ENCODE data around the gene MYPOP. TPM values are rescaled to one million over a fixed set of nuclear protein-coding genes. Genes with fewer than 3 reads are reported as not detected.
A peak's percentile ranks its signal among the peaks of the same experiment; 100 is the strongest.

MYPOP gene, protein sequence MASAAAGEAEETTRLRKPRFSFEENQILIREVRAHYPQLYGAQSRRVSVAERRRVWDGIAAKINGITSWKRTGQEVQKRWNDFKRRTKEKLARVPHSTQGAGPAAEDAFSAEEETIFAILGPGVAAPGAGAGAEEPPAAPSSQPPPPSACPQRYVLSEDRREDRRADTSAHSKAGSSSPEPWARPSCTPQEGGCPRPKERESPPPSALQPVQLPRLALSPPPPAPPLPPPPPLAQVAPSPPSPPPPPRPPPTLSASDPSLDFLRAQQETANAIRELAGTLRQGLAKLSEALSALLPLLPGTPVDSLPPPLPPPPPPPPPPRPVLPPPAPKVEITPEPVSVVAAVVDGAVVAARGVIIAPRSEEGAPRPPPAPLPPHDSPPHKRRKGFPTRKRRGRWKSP
- 1 to 10 TPM; 2.1 to 6.1 (median 2.6) TPM for total RNA-seq

DNA sequence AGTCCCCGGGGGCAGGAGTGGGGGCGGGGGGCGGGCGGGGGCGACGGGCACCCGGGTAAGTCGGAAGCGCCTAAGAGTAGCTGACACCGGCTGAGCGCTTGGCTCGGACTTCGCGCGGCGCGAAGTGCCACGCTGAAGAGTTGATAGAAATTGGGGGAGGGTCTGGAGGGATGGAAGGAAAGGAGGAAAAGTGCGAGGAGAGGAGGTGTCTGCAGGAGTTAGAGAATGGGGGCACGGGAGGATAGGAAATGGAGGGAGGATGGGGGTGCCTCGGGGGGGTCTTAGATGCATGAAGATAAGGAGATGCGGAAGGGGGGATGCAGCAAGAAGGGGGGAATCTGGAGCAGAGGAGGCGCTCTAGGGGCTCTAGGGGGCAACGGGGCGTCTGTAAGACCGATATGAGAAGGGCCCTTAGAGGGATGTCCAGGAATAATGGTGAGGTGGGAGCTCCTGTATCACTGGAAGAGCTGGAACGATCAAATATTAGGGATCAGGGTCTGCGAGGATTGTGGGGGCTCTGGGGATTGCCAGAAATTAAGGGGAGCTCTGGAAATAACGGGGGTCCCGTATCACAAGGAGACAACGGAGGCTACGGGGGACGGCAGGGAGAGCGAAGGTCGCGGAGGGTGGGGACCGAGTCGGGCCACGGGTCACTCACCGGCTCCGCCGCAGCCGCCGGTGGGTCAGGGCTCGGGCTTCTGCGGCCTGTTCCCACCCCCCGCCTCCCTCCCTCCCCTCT, at the start of gene MYPOP:
TSS of gene MYPOP (minus strand) at position 702 of the 739 bp plus-strand sequence. CDS start 840 bp downstream, outside the sequence.
- peak within 1 kb of the TSS; percentile 48 to 83 (median 62) for H3K4me3 ChIP-seq
- peak within 1 kb of the TSS; percentile 71 to 78 for H3K27ac ChIP-seq
- ATAC-seq (replicated peaks in 6 of 8), result peak; percentile 1 to 12 (median 4)
- peaks cover 6 to 9% of the 10 kb centered on the region in 2 donors for H3K4me1 ChIP-seq (replicated peaks in 1 of 2)
- in situ Hi-C loops (cut with MboI; ENCODE audit: low pct_unique_long_range_greater_than_20kb in 2 of 9, low sequenced_read_pairs in 9 of 9, unreplicated experiment in 9 of 9), result no loop called here
- no CpG with 5 or more reads among the region's 47 CpGs for WGBS, 10 experiments

DNA sequence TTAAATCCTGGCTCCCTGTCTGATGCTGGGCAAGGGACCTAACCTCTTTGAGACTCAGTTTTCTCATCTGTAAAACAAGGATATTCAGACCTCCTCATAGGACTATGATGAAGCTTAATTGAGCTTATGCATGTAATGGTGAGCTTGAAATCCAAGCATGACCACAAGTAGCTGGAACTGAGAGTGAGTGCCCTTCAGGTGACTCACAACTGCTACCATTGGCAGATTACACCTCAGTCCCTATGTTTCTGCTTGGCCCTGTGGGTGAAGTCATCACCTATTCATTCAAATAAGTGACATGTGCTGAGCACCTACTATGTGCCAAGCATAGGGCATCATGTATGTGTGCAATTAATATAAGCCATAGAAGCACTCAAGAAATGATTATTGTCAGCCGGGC, 45.5 kb upstream of the MYPOP start:
- Histone ChIP-seq H3K4me3 (no peak overlapping the region), H3K4me1 (replicated peaks in 1 of 2) (peaks cover 6 to 14% of the 10 kb centered on the region in 2 donors), H3K27ac (no peak overlapping the region)
- in situ Hi-C loops (cut with MboI; ENCODE audit: low pct_unique_long_range_greater_than_20kb in 2 of 9, low sequenced_read_pairs in 9 of 9, unreplicated experiment in 9 of 9), result no loop called here
- no peak for ATAC-seq (replicated peaks in 6 of 8)
- WGBS, 10 experiments, result 80 to 100% methylated on average over 1 of the region's 1 CpG; no CpG with 5 or more reads in 8 of the 10 experiments

DNA sequence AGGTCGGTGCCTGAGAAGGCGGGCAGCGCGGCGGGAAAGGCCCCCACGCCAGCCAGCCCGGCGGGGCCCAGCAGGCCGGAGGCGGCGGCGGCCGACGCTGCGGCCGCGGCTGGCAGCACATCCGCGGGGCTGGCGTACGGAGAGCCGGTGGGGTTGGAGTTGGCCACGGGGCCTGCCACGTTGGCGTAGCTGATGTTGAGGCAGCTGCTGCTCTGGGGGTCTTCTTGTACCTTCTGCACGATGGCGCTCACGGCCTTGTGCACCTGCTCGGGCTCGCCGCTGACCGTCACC, 38.0 kb upstream of the MYPOP start:
- Histone ChIP-seq H3K4me1 (replicated peaks in 1 of 2) (peaks cover 0 to 2% of the 10 kb centered on the region in 2 donors), H3K4me3 (no peak overlapping the region), H3K27ac (no peak overlapping the region)
- no peak for ATAC-seq (replicated peaks in 6 of 8)
- in situ Hi-C loops (cut with MboI; ENCODE audit: low pct_unique_long_range_greater_than_20kb in 2 of 9, low sequenced_read_pairs in 9 of 9, unreplicated experiment in 9 of 9), result no loop called here
- WGBS, 10 experiments, result 65 to 98% (median 87%) methylated on average over 3 to 8 of the region's 32 CpGs; no CpG with 5 or more reads in 5 of the 10 experiments

DNA sequence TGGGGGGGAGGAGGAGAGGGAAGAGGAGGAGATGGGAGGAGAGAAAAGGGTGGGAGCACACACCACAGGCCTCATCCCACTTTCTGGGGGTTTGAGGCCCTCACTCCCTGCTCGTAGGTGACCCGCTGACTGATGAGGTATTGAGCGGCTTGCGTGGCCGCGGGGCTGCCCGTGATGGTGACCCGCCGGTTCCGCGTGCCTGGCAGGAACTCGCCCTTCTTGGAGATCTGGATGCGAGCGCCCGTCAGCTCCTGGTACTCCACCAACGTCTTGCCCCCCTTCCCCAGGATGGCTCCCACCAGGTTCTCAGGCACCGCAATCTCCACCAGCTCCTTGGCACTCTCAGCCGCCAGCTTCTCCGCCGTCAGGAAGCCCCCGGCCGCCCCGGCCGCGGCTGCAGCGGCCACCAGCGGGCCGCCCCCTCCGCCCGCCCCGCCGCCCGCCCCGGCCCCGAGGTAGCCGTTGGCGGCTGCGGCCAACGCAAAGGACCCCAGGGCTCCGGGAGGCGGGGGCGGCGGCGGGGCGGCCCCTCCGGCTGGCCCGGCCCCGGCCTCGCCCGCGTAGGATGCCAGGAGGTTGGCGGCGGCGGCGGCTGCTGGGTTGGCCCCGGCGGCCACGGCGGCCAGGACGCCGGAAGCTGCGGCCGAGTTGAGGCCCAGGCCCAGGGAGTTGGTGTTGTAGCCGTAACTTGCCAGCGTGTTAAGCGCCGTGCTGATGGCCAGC, 37.5 kb upstream of the MYPOP start:
- 15 to 100% (median 58%) methylated on average over 3 to 9 of the region's 67 CpGs; no CpG with 5 or more reads in 6 of the 10 experiments for WGBS, 10 experiments
- H3K4me3 ChIP-seq, result no peak overlapping the region
- H3K27ac ChIP-seq, result no peak overlapping the region
- no peak for ATAC-seq (replicated peaks in 6 of 8)
- peaks cover 0 to 7% of the 10 kb centered on the region in 2 donors for H3K4me1 ChIP-seq (replicated peaks in 1 of 2)
- in situ Hi-C loops (cut with MboI; ENCODE audit: low pct_unique_long_range_greater_than_20kb in 2 of 9, low sequenced_read_pairs in 9 of 9, unreplicated experiment in 9 of 9), result no loop called here

DNA sequence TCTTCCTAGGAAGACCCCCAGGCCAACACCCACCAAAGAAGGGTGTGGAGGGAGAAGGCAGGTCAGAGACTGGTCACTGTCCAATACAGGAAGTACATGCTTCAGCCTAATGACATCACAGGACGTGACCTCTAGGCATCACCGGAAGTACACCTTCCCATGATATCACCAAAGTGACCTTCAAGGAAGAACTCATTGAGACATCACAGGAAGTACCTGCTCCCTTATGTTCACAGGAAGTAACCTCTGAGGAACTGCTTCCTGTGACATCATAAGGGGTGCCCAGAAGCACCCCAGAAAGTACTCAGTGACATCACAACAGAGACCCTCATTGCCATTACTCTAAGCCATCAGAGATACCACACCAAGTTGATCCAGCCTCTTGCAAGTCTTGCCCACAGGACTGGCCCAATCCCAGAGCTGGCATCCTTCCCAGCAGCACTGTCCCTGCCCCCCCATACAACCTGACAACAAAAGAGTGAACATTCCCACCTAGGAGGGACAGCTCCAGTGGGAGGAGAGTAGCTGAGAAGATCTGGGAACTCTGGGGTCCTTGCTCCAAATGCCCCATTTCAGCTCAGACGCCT, 36.4 kb upstream of the MYPOP start:
- Histone ChIP-seq H3K27ac (no peak overlapping the region), H3K4me1 (replicated peaks in 1 of 2) (peaks cover 0 to 15% of the 10 kb centered on the region in 2 donors), H3K4me3 (no peak overlapping the region)
- in situ Hi-C loops (cut with MboI; ENCODE audit: low pct_unique_long_range_greater_than_20kb in 2 of 9, low sequenced_read_pairs in 9 of 9, unreplicated experiment in 9 of 9), result no loop called here
- ATAC-seq (replicated peaks in 6 of 8), result no peak
- WGBS, 10 experiments, result 56 to 100% (median 63%) methylated on average over 1 to 3 of the region's 3 CpGs; no CpG with 5 or more reads in 6 of the 10 experiments

DNA sequence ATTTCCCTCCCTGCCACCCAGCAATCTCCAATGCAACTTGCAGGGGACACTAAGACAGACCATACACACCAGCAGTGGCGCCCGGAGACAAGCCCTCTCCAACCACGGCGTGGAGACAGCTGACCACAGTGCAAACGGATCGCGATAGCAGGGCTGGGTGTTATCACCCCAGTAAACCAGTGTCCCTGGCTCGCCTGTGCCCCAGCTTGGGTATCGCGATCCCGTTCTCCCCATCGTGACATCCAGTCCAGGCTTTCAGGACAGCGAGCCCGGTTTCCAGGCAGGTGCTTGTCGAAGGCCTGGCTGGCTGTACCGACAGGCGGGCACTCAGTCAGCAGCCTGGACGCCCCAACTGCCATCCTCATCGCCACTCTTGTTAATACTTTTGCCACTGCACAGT, 32.9 kb upstream of the MYPOP start:
- 10 to 100% (median 71%) methylated on average over 1 to 12 of the region's 19 CpGs; no CpG with 5 or more reads in 3 of the 10 experiments for WGBS, 10 experiments
- peaks cover 0 to 15% of the 10 kb centered on the region in 2 donors for H3K4me1 ChIP-seq (replicated peaks in 1 of 2)
- H3K4me3 ChIP-seq, result no peak overlapping the region
- ATAC-seq (replicated peaks in 6 of 8), result peak in 5 of 8 experiments; percentile 15 to 42 (median 27)
- H3K27ac ChIP-seq, result no peak overlapping the region
- in situ Hi-C loops (cut with MboI; ENCODE audit: low pct_unique_long_range_greater_than_20kb in 2 of 9, low sequenced_read_pairs in 9 of 9, unreplicated experiment in 9 of 9), result no loop called here

DNA sequence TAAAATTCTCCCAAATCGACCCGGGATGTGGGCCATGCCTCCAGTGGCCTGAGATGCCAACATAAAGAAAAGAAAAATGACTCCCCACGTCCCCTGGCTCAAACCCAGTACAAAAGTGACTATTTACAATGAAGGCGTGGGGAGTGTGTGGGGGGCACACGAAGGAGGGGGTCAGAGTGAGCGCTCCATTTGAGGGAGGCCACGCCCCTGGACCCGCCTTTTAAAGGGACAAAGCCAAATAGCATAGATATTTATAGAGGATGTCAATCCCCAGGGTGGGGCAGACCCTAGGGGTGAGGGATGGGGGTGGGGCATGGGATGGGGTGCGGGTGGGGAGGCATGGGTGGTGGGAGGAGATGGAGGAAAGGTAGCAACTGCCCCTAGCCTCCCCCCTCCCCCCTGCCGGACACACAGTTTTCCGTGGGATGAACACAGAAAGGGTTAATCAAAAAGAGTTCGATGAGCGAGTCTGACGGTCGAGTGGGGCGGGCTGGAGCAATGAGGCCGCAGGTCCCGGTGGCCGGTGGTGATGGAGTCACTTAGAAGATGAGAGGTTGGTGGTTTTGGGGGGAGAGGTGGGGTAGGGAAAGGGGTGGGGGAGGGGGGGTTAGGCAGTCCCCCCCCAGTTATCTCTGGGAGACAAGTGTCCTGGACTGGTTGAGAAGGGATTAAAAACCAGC, 32.3 kb upstream of the MYPOP start:
- in situ Hi-C loops (cut with MboI; ENCODE audit: low pct_unique_long_range_greater_than_20kb in 2 of 9, low sequenced_read_pairs in 9 of 9, unreplicated experiment in 9 of 9), result no loop called here
- Histone ChIP-seq H3K27ac (no peak overlapping the region), H3K4me1 (replicated peaks in 1 of 2) (peaks cover 0 to 15% of the 10 kb centered on the region in 2 donors), H3K4me3 (no peak overlapping the region)
- WGBS, 10 experiments, result 0 to 76% (median 67%) methylated on average over 1 to 4 of the region's 19 CpGs; no CpG with 5 or more reads in 6 of the 10 experiments
- peak in 4 of 8 experiments; percentile 8 to 28 (median 24) for ATAC-seq (replicated peaks in 6 of 8)

DNA sequence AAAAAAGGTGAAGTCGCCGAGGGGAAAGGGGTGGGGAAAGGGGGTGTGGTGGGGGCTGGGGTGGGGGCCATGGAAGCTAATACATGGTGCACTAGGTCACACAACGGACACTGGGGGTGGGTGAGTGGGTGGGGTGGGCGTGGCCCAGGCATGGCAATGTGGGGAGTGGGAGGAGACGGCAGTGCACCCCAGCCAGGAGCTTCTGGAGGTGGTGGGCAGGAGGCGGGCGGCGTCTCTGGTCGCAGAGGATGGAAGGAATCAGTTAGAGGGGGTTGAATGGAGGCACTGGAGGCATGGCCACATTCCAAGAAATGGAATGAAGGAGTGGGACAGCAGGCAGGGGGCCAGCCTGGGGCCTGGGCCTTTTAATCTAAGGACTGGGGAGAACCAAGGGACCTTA, 31.3 kb upstream of the MYPOP start:
- peak in 2 of 8 experiments; percentile 6 to 10 for ATAC-seq (replicated peaks in 6 of 8)
- in situ Hi-C loops (cut with MboI; ENCODE audit: low pct_unique_long_range_greater_than_20kb in 2 of 9, low sequenced_read_pairs in 9 of 9, unreplicated experiment in 9 of 9), result no loop called here
- Histone ChIP-seq H3K27ac (no peak overlapping the region), H3K4me1 (replicated peaks in 1 of 2) (peaks cover 0 to 15% of the 10 kb centered on the region in 2 donors), H3K4me3 (no peak overlapping the region)
- 79% methylated on average over 2 of the region's 9 CpGs; no CpG with 5 or more reads in 9 of the 10 experiments for WGBS, 10 experiments

DNA sequence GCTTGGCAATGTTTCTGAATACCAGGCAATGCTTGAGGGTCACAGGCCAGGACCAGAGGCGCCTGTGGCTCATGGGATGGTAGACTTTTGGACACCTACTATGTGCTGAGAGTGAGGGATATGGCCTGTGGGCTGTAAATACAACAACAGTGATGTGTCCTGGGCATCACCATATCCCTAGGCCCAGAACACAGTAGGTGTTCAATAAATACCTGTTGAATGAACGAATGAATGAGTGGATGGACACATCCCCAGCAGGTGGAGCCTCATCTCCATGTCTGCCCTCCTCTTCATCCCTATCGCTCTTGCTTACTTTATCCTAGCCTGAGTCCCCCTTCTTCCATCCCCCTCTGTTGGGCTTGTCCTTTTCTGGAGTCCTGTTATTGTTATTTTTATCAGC, 28.6 kb upstream of the MYPOP start:
- in situ Hi-C loops (cut with MboI; ENCODE audit: low pct_unique_long_range_greater_than_20kb in 2 of 9, low sequenced_read_pairs in 9 of 9, unreplicated experiment in 9 of 9), result no loop called here
- ATAC-seq (replicated peaks in 6 of 8), result no peak
- Histone ChIP-seq H3K27ac (no peak overlapping the region), H3K4me1 (replicated peaks in 1 of 2) (peaks cover 0 to 15% of the 10 kb centered on the region in 2 donors), H3K4me3 (no peak overlapping the region)
- 20 to 80% (median 50%) methylated on average over 1 to 3 of the region's 3 CpGs; no CpG with 5 or more reads in 3 of the 10 experiments for WGBS, 10 experiments

DNA sequence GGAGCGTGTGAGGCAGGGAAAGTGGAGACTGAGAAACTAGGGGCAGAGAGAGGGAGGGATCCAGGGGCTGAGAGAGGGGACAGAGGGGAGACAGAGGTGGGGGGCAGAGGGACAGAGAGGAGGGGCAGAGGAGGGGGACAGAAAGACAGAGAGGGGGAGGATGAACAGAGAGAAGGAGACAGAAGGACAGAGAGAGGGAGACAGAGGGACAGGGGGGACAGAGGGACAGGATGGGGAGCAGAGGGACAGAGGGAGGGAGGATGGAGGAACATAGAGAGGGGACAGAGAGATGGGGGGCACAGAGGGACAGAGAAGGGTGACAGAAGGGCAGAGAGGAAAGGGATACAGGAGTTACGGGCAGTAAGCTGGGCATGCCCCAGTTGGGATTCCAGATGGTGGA, 26.8 kb upstream of the MYPOP start:
- in situ Hi-C loops (cut with MboI; ENCODE audit: low pct_unique_long_range_greater_than_20kb in 2 of 9, low sequenced_read_pairs in 9 of 9, unreplicated experiment in 9 of 9), result no loop called here
- no peak for ATAC-seq (replicated peaks in 6 of 8)
- Histone ChIP-seq H3K27ac (no peak overlapping the region), H3K4me3 (no peak overlapping the region), H3K4me1 (replicated peaks in 1 of 2) (peaks cover 0 to 2% of the 10 kb centered on the region in 2 donors)
- 80 to 100% (median 100%) methylated on average over 1 to 2 of the region's 2 CpGs; no CpG with 5 or more reads in 7 of the 10 experiments for WGBS, 10 experiments

DNA sequence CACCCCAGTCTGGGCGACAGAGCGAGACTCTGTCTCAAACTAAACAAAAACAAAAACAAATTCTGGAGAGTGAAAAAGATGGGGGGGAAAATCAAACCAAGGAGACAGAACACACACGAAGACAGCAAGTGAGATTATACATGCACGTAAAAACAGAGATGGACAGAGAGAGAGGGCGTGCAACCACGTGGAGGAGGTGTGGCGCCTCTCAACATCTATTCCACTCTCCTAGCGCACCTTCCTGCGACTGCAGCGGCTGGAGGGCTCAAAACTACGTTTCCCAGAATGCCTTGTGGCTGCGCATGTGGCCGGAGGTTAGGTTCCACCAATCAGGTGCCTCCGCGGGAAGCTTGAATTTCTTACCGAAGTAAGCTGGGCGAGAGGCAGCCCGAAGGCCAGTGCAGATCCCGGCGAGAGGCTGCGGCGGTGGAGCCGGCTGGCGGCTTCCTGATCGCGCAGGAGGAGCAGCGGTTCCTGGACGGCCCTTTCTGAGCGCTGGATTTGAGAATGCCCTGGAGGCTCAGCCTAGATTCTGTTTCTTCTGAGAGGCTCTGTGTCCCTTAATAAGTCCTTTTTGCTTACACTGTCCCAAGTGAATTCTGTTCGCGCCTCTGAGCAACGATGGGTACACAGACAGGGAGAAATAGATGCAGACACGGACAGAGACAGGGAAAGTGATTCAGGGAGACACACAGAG, 25.3 kb upstream of the MYPOP start:
- Histone ChIP-seq H3K4me1 (replicated peaks in 1 of 2) (no peaks in the 10 kb centered on the region), H3K27ac (no peak overlapping the region), H3K4me3 (peak overlapping the region in 1 of 5 donors; percentile 20)
- WGBS, 10 experiments, result 0 to 33% (median 25%) methylated on average over 2 to 18 of the region's 33 CpGs; no CpG with 5 or more reads in 1 of the 10 experiments
- in situ Hi-C loops (cut with MboI; ENCODE audit: low pct_unique_long_range_greater_than_20kb in 2 of 9, low sequenced_read_pairs in 9 of 9, unreplicated experiment in 9 of 9), result no loop called here
- ATAC-seq (replicated peaks in 6 of 8), result peak; percentile 95 to 99 (median 98)

All from motor neuron (in vitro differentiated cells).